C4-2B (cell line): Measurements from ENCODE around the gene ZIM2.

Experiments used
- CTCF ChIP-seq: fragments of 450-650 bp; conservative IDR thresholded peaks from 2 replicates; pipeline ENCODE4 v1.5.1; 2017; ENCODE audit warnings: mild to moderate bottlenecking
- ZFX ChIP-seq: fragments of 450-650 bp; IDR thresholded peaks from 2 replicates; pipeline ENCODE4 v1.6.1; 2017

- TF ChIP-seq CTCF (no peak), ZFX (no peak)
These were observed 12.8 kb downstream of the ZIM2 start for GRCh38 chr19:56827708-56828107.
